ENCODE measurements around the gene CCSER1. TPM values are rescaled to one million over a fixed set of nuclear protein-coding genes. Genes with fewer than 3 reads are reported as not detected.

Gene CCSER1
- total RNA-seq, 4 donors from 2014 or later: 3.6 to 7.0 (median 5.5) TPM

DNA sequence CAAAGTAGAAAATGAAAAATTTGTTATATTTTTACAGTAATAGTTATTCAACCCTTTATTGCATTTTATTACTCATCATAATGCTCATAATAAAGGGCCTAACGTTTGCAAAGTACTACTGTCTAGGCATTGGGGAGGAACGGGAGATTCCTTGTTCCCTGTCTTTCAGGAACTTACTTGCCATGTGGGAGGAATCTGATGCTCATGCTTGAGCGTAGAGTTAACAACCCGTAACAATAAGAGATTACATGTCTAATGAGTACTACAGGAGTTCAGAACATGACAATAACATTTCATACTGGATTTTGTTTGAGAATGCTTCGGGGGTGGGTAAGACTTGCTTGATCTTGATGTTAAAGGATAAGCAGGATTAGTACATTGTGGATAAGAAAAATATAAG, 2.9 kb downstream of the CCSER1 start:
- WGBS: 87% methylated on average over 5 of the region's 5 CpGs
- Histone ChIP-seq H3K27ac (replicated peaks in 1 of 4) (no peak overlapping the region), H3K4me1 (peaks cover 0 to 27% (median 25%) of the 10 kb centered on the region in 4 donors), H3K9me3 (no peaks in the 10 kb centered on the region), H3K4me3 (no peak overlapping the region), H3K27me3 (no peaks in the 10 kb centered on the region), H3K36me3 (no peaks in the 10 kb centered on the region)
- DNase-seq (ENCODE audit: extremely low spot score): no peak
- intact Hi-C loops (cut with DNase I): no loop called here
- no peak for TF ChIP-seq POLR2A (IDR thresholded peaks at IDR 0.05; ENCODE audit: low read depth)
- TF ChIP-seq POLR2AphosphoS5 (IDR thresholded peaks at IDR 0.05): no peak
- no peak for TF ChIP-seq EP300 (IDR thresholded peaks at IDR 0.05)
- TF ChIP-seq, protein P1, sequence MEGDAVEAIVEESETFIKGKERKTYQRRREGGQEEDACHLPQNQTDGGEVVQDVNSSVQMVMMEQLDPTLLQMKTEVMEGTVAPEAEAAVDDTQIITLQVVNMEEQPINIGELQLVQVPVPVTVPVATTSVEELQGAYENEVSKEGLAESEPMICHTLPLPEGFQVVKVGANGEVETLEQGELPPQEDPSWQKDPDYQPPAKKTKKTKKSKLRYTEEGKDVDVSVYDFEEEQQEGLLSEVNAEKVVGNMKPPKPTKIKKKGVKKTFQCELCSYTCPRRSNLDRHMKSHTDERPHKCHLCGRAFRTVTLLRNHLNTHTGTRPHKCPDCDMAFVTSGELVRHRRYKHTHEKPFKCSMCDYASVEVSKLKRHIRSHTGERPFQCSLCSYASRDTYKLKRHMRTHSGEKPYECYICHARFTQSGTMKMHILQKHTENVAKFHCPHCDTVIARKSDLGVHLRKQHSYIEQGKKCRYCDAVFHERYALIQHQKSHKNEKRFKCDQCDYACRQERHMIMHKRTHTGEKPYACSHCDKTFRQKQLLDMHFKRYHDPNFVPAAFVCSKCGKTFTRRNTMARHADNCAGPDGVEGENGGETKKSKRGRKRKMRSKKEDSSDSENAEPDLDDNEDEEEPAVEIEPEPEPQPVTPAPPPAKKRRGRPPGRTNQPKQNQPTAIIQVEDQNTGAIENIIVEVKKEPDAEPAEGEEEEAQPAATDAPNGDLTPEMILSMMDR (IDR thresholded peaks at IDR 0.05): no peak

DNA sequence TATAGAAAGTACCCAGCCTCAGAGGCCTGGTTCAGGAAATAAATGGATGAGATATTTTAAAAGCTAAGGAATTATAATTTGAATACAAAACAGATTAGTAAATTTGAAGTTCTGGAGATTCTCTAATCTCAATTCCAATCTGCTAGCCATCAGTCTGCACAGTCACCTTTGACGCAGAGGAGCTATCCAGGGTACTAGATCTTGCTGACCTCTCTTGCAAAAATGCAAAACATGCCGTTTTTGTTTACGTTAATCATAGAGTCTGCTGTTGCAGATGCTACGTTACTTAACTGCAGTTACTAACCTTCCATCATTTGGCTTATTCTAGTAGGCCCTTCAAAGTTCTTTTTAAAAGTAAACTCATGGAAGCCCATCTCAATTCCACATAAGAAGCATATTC, 10.4 kb downstream of the CCSER1 start:
- DNase-seq (ENCODE audit: extremely low spot score): no peak
- 33% methylated on average over 4 of the region's 4 CpGs for WGBS
- no peak overlapping the region for H3K4me3 ChIP-seq
- no peak for TF ChIP-seq EP300 (IDR thresholded peaks at IDR 0.05)
- TF ChIP-seq, protein P1 (IDR thresholded peaks at IDR 0.05): no peak
- no peak for TF ChIP-seq POLR2A (IDR thresholded peaks at IDR 0.05; ENCODE audit: low read depth)
- TF ChIP-seq POLR2AphosphoS5 (IDR thresholded peaks at IDR 0.05): no peak
- no peaks in the 10 kb centered on the region for H3K27me3 ChIP-seq
- intact Hi-C loops (cut with DNase I): no loop called here
- H3K36me3 ChIP-seq: no peaks in the 10 kb centered on the region
- no peak overlapping the region for H3K27ac ChIP-seq (replicated peaks in 1 of 4)
- no peaks in the 10 kb centered on the region for H3K4me1 ChIP-seq
- H3K9me3 ChIP-seq: no peaks in the 10 kb centered on the region

DNA sequence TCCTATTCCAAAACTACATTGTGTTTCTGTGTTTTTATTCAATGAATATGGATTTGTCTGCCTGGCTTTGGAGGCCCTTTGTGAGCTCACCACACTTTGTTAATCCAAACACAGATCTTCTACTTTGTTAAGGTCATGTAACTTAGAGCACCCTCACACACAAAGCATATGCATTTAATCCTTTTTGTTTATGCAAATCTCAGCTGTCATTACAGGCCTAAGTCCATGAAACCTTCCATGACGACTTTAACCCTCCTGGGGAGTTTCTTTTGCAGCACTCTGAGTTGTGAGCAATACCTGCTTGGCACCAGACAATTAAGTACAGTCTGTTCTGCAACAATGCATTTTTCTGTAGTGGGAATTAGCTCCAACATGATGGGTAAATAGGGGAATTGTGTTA, 14.9 kb downstream of the CCSER1 start:
- Histone ChIP-seq H3K27me3 (no peaks in the 10 kb centered on the region), H3K9me3 (no peaks in the 10 kb centered on the region), H3K4me1 (no peaks in the 10 kb centered on the region), H3K36me3 (no peaks in the 10 kb centered on the region), H3K4me3 (no peak overlapping the region), H3K27ac (replicated peaks in 1 of 4) (no peak overlapping the region)
- WGBS: 33% methylated on average over 1 of the region's 1 CpG
- TF ChIP-seq EP300 (IDR thresholded peaks at IDR 0.05) (no peak), POLR2A (IDR thresholded peaks at IDR 0.05; ENCODE audit: low read depth) (no peak), POLR2AphosphoS5 (IDR thresholded peaks at IDR 0.05) (no peak)
- TF ChIP-seq, protein P1 (IDR thresholded peaks at IDR 0.05): no peak
- intact Hi-C loops (cut with DNase I): no loop called here
- no peak for DNase-seq (ENCODE audit: extremely low spot score)

DNA sequence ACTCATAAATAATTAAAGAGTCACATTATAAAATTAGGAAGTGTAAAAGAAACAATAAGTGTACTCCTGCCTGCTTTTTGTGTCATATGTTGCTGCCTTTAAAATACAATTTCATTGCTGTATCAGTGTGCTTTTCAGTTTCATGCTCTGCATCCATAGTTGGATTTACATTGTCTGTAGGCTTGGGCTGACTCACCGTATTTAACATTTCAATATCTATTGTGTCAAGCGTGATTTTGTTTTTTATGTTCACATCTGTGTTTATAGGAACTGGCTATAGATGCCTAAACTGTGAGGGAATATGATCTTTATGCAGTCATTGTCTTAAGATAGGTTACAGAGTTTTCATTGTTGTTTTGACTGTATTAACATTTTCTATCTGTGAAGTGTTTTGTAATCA, 18.1 kb downstream of the CCSER1 start:
- 72% methylated on average over 2 of the region's 2 CpGs for WGBS
- Histone ChIP-seq H3K4me1 (no peaks in the 10 kb centered on the region), H3K9me3 (no peaks in the 10 kb centered on the region), H3K36me3 (no peaks in the 10 kb centered on the region), H3K27me3 (no peaks in the 10 kb centered on the region), H3K4me3 (no peak overlapping the region), H3K27ac (replicated peaks in 1 of 4) (no peak overlapping the region)
- intact Hi-C loops (cut with DNase I): no loop called here
- no peak for DNase-seq (ENCODE audit: extremely low spot score)
- TF ChIP-seq, protein P1 (IDR thresholded peaks at IDR 0.05): no peak
- TF ChIP-seq EP300 (IDR thresholded peaks at IDR 0.05) (no peak), POLR2AphosphoS5 (IDR thresholded peaks at IDR 0.05) (no peak), POLR2A (IDR thresholded peaks at IDR 0.05; ENCODE audit: low read depth) (no peak)

DNA sequence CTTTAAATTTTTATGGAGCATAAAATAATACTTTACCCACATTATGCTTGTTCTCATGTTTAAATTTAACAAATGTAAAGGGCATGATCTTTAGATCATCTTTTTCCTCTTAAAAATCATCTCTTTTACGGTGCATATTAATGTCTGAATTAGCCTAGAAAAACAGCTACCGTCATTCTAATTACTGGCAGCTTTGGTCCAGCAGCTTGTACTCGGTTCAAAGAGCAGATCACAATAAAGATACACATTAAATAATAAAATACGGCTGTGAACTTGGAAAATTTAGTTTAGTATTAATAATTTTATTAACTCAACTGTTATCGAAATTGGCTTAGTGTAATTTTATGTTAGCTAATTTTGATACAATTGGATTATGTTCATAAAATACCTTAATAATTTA, 19.1 kb downstream of the CCSER1 start:
- DNase-seq (ENCODE audit: extremely low spot score): no peak
- Histone ChIP-seq H3K4me3 (no peak overlapping the region), H3K4me1 (no peaks in the 10 kb centered on the region), H3K27me3 (no peaks in the 10 kb centered on the region), H3K36me3 (no peaks in the 10 kb centered on the region), H3K9me3 (no peaks in the 10 kb centered on the region), H3K27ac (replicated peaks in 1 of 4) (no peak overlapping the region)
- WGBS: 84% methylated on average over 5 of the region's 5 CpGs
- TF ChIP-seq POLR2AphosphoS5 (IDR thresholded peaks at IDR 0.05) (no peak), EP300 (IDR thresholded peaks at IDR 0.05) (no peak), POLR2A (IDR thresholded peaks at IDR 0.05; ENCODE audit: low read depth) (no peak)
- TF ChIP-seq, protein P1 (IDR thresholded peaks at IDR 0.05): no peak
- intact Hi-C loops (cut with DNase I): no loop called here

Data from esophagus muscularis mucosa (tissue), 4 donors.